ENCODE measurements around the gene TMEM38B. TPM values are rescaled to one million over a fixed set of nuclear protein-coding genes. Genes with fewer than 3 reads are reported as not detected.
"Not testable (repeated sequence)": the region's sequence is repeated elsewhere in the genome, so short reads cannot be mapped to it uniquely, and the experiment has no call there.

Gene TMEM38B
- total RNA-seq, 1 experiment from 2014 or later: 37.3 TPM

DNA sequence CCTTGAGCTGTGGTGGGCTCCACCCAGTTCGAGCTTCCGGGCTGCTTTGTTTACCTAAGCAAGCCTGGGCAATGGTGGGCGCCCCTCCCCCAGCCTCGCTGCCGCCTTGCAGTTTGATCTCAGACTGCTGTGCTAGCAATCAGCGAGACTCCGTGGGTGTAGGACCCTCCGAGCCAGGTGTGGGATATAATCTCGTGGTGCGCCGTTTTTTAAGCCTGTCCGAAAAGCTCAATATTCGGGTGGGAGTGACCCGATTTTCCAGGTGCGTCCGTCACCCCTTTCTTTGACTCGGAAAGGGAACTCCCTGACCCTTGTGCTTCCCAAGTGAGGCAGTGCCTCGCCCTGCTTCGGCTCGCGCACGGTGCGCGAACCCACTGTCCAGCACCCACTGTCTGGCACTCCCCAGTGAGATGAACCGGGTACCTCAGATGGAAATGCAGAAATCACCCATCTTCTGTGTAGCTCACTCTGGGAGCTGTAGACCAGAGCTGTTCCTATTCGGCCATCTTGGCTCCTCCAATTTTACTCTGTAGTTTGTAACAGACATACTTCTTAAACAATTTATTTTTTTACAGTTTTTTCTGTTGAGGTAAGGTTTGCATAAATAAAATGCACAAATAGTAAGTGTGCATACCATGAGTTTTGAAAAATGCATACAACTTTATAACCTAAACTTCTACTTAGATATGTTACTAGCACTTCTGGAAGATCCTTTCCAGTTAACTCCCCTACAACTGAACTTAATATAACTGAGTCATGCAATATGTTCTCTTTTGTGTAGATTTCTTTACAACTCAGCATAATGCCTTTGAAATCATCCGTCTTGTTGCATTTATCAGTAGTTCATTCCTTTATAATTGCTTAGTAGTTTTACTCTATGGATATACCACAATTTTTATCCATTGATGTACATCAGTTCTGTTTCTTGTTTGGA is 88.5 kb downstream of the TMEM38B start:
- in situ Hi-C loops (cut with HindIII; ENCODE audit: low pct_unique_long_range_greater_than_20kb, low sequenced_read_pairs); DNase-seq (ENCODE audit: low read depth): not testable (repeated sequence)

- DNase-seq (ENCODE audit: low read depth); in situ Hi-C loops (cut with HindIII; ENCODE audit: low pct_unique_long_range_greater_than_20kb, low sequenced_read_pairs): not testable (repeated sequence)
Observed at GRCh38 chr9:105783495-105783872, 89.1 kb downstream of the TMEM38B start.

DNA sequence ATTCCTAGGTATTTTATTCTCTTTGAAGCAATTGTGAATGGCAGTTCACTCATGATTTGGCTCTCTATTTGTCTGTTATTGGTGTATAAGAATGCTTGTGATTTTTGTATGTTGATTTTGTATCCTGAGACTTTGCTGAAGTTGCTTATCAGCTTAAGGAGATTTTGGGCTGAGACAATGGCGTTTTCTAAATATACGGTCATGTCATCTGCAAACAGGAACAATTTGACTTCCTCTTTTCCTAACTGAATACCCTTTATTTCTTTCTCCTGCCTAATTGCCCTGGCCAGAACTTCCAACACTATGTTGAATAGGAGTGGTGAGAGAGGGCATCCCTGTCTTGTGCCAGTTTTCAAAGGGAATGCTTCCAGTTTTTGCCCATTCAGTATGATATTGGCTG is 92.5 kb downstream of the TMEM38B start:
- in situ Hi-C loops (cut with HindIII; ENCODE audit: low pct_unique_long_range_greater_than_20kb, low sequenced_read_pairs); DNase-seq (ENCODE audit: low read depth): not testable (repeated sequence)

DNA sequence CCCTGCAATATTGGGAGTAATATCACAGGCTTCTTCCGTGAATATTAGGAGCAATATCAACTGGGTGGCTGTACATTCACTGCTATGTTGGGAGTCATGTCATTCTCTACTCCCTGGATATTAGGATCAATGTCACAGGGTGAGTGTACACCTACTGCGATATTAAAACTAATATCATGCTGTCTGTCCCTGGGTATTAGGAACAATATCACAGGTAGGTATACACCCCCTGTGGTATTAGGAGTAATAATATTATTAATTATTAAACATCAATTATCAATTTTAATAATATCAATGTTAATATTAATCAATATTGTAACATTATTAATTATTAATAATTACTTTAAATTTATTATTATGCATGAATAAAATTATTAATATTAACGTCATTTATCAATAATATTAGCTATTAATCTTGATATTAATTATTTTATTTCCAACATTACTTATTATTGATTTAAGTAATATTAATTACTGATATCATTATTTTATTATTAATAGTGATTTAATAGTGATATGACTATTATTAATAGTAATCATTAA is 121.9 kb downstream of the TMEM38B start:
- no peak for DNase-seq (ENCODE audit: low read depth)
- in situ Hi-C loops (cut with HindIII; ENCODE audit: low pct_unique_long_range_greater_than_20kb, low sequenced_read_pairs): no loop called here

GRCh38 chr9:105816981-105817380 is 122.6 kb downstream of the TMEM38B start:
- in situ Hi-C loops (cut with HindIII; ENCODE audit: low pct_unique_long_range_greater_than_20kb, low sequenced_read_pairs): no loop called here
- DNase-seq (ENCODE audit: low read depth): no peak

DNA sequence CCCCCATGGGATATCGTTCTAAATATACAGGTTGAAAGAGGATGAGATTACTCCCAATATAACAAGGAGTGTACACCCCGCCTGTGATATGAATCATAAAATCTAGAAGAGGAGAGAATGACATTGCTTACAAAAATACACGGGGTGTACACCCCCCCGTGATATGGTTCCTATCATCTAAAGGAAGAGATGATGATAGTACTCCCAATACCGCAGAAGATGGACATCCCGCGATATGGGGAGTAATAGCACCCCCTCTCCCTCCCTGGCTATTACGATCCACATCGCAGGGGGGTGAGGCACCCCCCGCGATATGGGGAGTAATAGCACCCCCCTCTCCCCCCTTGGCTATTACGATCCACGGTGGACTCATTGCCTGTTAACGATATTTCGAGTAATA is 124.6 kb downstream of the TMEM38B start:
- in situ Hi-C loops (cut with HindIII; ENCODE audit: low pct_unique_long_range_greater_than_20kb, low sequenced_read_pairs): no loop called here

DNA sequence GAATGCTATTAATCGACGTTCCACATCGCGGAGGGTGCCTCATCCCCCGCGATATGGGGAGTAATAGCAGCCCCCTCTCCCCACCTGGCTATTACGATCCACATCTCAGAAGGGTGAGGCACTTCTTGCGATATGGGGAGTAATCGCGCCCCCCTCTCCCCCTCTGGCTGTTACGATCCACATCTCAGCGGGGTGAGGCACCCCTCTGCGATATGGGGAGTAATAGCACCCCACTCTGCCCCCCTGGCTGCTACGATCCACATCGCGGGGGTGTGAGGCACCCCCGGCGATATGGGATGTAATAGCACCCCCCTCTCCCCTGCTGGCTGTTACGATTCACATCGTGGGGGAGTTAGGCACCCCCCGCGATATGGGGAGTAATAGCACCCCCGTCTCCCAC is 128.5 kb downstream of the TMEM38B start:
- in situ Hi-C loops (cut with HindIII; ENCODE audit: low pct_unique_long_range_greater_than_20kb, low sequenced_read_pairs): no loop called here
- DNase-seq (ENCODE audit: low read depth): no peak

More for the DNA sequence above, 124.6 kb downstream of the TMEM38B start:
- no peak for DNase-seq (ENCODE audit: low read depth)

Other genes with a start within 250 kb of the TMEM38B start
- 1.5 and 1.7 TPM in 2 replicates for gene FSD1L, start 246.5 kb upstream of the TMEM38B start, total RNA-seq (2014; rRNA removed; shearing (Covaris generic); ENCODE audit: low replicate concordance)
- 6.0 and 37.7 TPM in 2 replicates for gene FKTN, start 136.4 kb upstream of the TMEM38B start, total RNA-seq (2014; rRNA removed; shearing (Covaris generic); ENCODE audit: low replicate concordance)
- not detected in 2 replicates for gene TAL2, start 32.1 kb upstream of the TMEM38B start, total RNA-seq (2014; rRNA removed; shearing (Covaris generic); ENCODE audit: low replicate concordance)

All from Caki2 (cell line).